Measurements from ENCODE around the gene EIF4EBP2. TPM values are rescaled to one million over a fixed set of nuclear protein-coding genes. Genes with fewer than 3 reads are reported as not detected.

Gene EIF4EBP2
- total and polyA plus RNA-seq, 2 experiments from 2014 or later = 43.1 to 77.1 TPM

- TF ChIP-seq EZH2phosphoT487 (IDR thresholded peaks at IDR 0.05; ENCODE audit: low read depth, severe bottlenecking, unreplicated experiment) = no peak
- TF ChIP-seq CTCF (IDR thresholded peaks at IDR 0.05; ENCODE audit: poor library complexity) = no peak
- no peak for TF ChIP-seq EZH2 (IDR thresholded peaks at IDR 0.05; ENCODE audit: borderline replicate concordance)
- H3K27me3 ChIP-seq = no peaks in the 10 kb centered on the region
- H3K79me2 ChIP-seq = peaks cover 86% of the 10 kb centered on the region
- no peak for DNase-seq (ENCODE audit: low spot score)
- H3K9me2 ChIP-seq (replicated peaks; ENCODE audit: insufficient read depth) = no peaks in the 10 kb centered on the region
- H3K36me3 ChIP-seq (replicated peaks; ENCODE audit: insufficient read depth, low read depth) = peaks cover 4% of the 10 kb centered on the region
- no peak overlapping the region for H3K4me2 ChIP-seq
- no peaks in the 10 kb centered on the region for H3K9me3 ChIP-seq (ENCODE audit: low read depth)
- H3K4me1 ChIP-seq (ENCODE audit: insufficient read depth) = peaks cover 31% of the 10 kb centered on the region
- 100% methylated on average over 3 of the region's 3 CpGs for WGBS (ENCODE audit: low lambda C conversion rate, missing lambda C conversion rate)
- H4K20me1 ChIP-seq (ENCODE audit: insufficient read depth, poor library complexity, severe bottlenecking) = peaks cover 86% of the 10 kb centered on the region
- no peak overlapping the region for H3K4me3 ChIP-seq
- no peak overlapping the region for H2AFZ ChIP-seq
- no peak overlapping the region for H3K27ac ChIP-seq
Measured at GRCh38 chr10:70409772-70410171, 5.8 kb downstream of the EIF4EBP2 start.

GRCh38 chr10:70410608-70411007 is 6.7 kb downstream of the EIF4EBP2 start:
- no peak for DNase-seq (ENCODE audit: low spot score)
- Histone ChIP-seq H3K9me3 (ENCODE audit: low read depth) (no peaks in the 10 kb centered on the region), H3K4me1 (ENCODE audit: insufficient read depth) (peaks cover 31% of the 10 kb centered on the region), H3K27ac (no peak overlapping the region), H2AFZ (no peak overlapping the region), H3K9me2 (replicated peaks; ENCODE audit: insufficient read depth) (no peaks in the 10 kb centered on the region), H3K4me2 (no peak overlapping the region), H3K79me2 (peaks cover 93% of the 10 kb centered on the region), H3K36me3 (replicated peaks; ENCODE audit: insufficient read depth, low read depth) (peaks cover 4% of the 10 kb centered on the region), H4K20me1 (ENCODE audit: insufficient read depth, poor library complexity, severe bottlenecking) (peaks cover 92% of the 10 kb centered on the region), H3K4me3 (no peak overlapping the region), H3K27me3 (no peaks in the 10 kb centered on the region)
- 100% methylated on average over 1 of the region's 1 CpG for WGBS (ENCODE audit: low lambda C conversion rate, missing lambda C conversion rate)
- TF ChIP-seq EZH2phosphoT487 (IDR thresholded peaks at IDR 0.05; ENCODE audit: low read depth, severe bottlenecking, unreplicated experiment) = no peak

DNA sequence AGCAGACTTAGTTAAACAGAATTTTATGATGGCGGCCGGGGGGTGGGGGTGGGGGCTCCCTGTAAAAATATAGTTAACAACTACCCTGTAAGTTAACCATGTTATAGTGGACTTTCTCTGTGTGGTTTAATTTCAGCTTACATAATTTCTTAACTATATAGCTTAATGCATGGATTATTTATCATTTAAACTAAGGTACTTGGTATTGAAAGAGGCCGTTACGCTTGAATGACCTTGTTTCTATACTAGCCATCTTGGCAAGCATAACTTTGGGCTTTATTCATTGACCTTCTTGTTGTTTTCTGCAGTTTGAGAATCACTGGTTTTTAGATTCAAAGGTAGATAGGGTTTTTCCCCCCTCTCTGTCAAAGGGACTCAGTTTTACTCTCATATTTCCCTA is 8.4 kb downstream of the EIF4EBP2 start:
- peaks cover 4% of the 10 kb centered on the region for H3K36me3 ChIP-seq (replicated peaks; ENCODE audit: insufficient read depth, low read depth)
- H2AFZ ChIP-seq = no peak overlapping the region
- TF ChIP-seq EZH2 (IDR thresholded peaks at IDR 0.05; ENCODE audit: borderline replicate concordance) (no peak), EZH2phosphoT487 (IDR thresholded peaks at IDR 0.05; ENCODE audit: low read depth, severe bottlenecking, unreplicated experiment) (no peak)
- 55% methylated on average over 4 of the region's 4 CpGs for WGBS (ENCODE audit: low lambda C conversion rate, missing lambda C conversion rate)
- no peaks in the 10 kb centered on the region for H3K27me3 ChIP-seq
- no peaks in the 10 kb centered on the region for H3K9me2 ChIP-seq (replicated peaks; ENCODE audit: insufficient read depth)
- H3K4me3 ChIP-seq = no peak overlapping the region
- no peak overlapping the region for H3K27ac ChIP-seq
- no peaks in the 10 kb centered on the region for H3K9me3 ChIP-seq (ENCODE audit: low read depth)
- DNase-seq (ENCODE audit: low spot score) = no peak
- peaks cover 18% of the 10 kb centered on the region for H3K4me1 ChIP-seq (ENCODE audit: insufficient read depth)
- peaks cover 95% of the 10 kb centered on the region for H4K20me1 ChIP-seq (ENCODE audit: insufficient read depth, poor library complexity, severe bottlenecking)
- peaks cover 97% of the 10 kb centered on the region for H3K79me2 ChIP-seq
- H3K4me2 ChIP-seq = peak overlapping the region; percentile 38

DNA sequence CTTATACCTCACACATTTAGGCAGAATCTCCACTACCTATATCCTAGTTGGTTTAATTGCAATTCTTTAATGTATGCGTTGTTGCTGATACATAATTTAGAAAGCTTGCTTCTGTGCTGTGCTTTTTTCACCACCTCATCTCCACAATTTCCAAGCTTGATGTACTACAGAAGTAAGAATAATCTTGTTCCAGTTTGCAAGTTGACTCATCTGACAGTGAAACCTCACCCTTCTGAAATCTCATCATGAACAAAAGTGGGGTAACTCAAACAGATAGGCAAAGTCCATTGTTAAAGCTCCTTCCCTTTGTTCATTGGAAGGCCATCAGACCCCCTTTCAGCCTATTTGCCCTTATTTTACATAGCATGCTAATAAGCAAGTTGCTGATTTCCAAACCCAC is 13.6 kb downstream of the EIF4EBP2 start:
- Histone ChIP-seq H3K4me1 (ENCODE audit: insufficient read depth) (peaks cover 3% of the 10 kb centered on the region), H3K79me2 (peaks cover 75% of the 10 kb centered on the region), H3K27me3 (no peaks in the 10 kb centered on the region), H3K27ac (no peak overlapping the region), H3K9me3 (ENCODE audit: low read depth) (no peaks in the 10 kb centered on the region), H3K4me2 (no peak overlapping the region), H3K4me3 (no peak overlapping the region), H3K36me3 (replicated peaks; ENCODE audit: insufficient read depth, low read depth) (no peaks in the 10 kb centered on the region), H2AFZ (no peak overlapping the region), H4K20me1 (ENCODE audit: insufficient read depth, poor library complexity, severe bottlenecking) (peaks cover 67% of the 10 kb centered on the region), H3K9me2 (replicated peaks; ENCODE audit: insufficient read depth) (no peaks in the 10 kb centered on the region)
- 100% methylated on average over 1 of the region's 1 CpG for WGBS (ENCODE audit: low lambda C conversion rate, missing lambda C conversion rate)
- TF ChIP-seq EZH2 (IDR thresholded peaks at IDR 0.05; ENCODE audit: borderline replicate concordance) = no peak
- no peak for TF ChIP-seq EZH2phosphoT487 (IDR thresholded peaks at IDR 0.05; ENCODE audit: low read depth, severe bottlenecking, unreplicated experiment)
- no peak for TF ChIP-seq CTCF (IDR thresholded peaks at IDR 0.05; ENCODE audit: poor library complexity)
- DNase-seq (ENCODE audit: low spot score) = no peak
